Caco-2 (cell line): Measurements from ENCODE around the gene LEAP2. TPM values are rescaled to one million over a fixed set of nuclear protein-coding genes. Genes with fewer than 3 reads are reported as not detected.
"Not testable (repeated sequence)": the region's sequence is repeated elsewhere in the genome, so short reads cannot be mapped to it uniquely, and the experiment has no call there.

Experiments used
- BruUV-seq: library from RNA; stranded (reverse); fragments of 400-500 nt; replicated peaks from 2 replicates; lab custom pipeline; 2021; lab: Mats Ljungman, UMichigan
- CTCF ChIA-PET: fragments of 300-600 bp; sonication (Branson Sonifier 250); formaldehyde crosslinking; loops from one replicate; lab custom pipeline; 2022; ENCODE audit warnings: antibody characterized with exemption; lab: Charles Lee
- POLR2A ChIA-PET: fragments of 300-600 bp; sonication (Branson Sonifier 250); formaldehyde crosslinking; loops from one replicate; lab custom pipeline; 2022; ENCODE audit warnings: antibody characterized with exemption; lab: Charles Lee
- DNase-seq, 2 experiments: peaks; one replicate each; pipeline versions ENCODE4 v3.0.0 to v3.0.0-alpha.2; 2020 to 2022
- H3K27me3 ChIP-seq: replicated peaks from 2 replicates; pipeline ENCODE4 v1.6.0; 2011; ENCODE audit warnings: low read length; ENCODE audit not compliant: control insufficient read depth, insufficient read depth
- H3K36me3 ChIP-seq: 2 replicates; pipeline ENCODE4 v1.5.1; 2011; ENCODE audit warnings: low read length; ENCODE audit not compliant: control insufficient read depth, insufficient read depth
- H3K4me1 ChIP-seq: fragments of 250-450 bp; sonication (Bioruptor Pico); 2 replicates; pipeline ENCODE4 v1.5.1; 2020; ENCODE audit warnings: mild to moderate bottlenecking
- H3K4me3 ChIP-seq: 2 replicates; pipeline ENCODE4 v1.5.1; 2011; ENCODE audit warnings: low read depth, mild to moderate bottlenecking, control low read depth, low read length
- H3K9me3 ChIP-seq: fragments of 250-450 bp; sonication (Bioruptor Pico); 2 replicates; pipeline ENCODE4 v1.5.1; 2020; ENCODE audit warnings: mild to moderate bottlenecking, moderate library complexity
- H3K27ac Mint-ChIP-seq: one replicate; pipeline ENCODE4 v1.8.0; 2022; ENCODE audit warnings: mixed read lengths; ENCODE audit not compliant: unreplicated experiment
- H3K27me3 Mint-ChIP-seq: one replicate; pipeline ENCODE4 v1.8.0; 2022; ENCODE audit warnings: mixed read lengths; ENCODE audit not compliant: insufficient read depth, unreplicated experiment
- H3K36me3 Mint-ChIP-seq: one replicate; pipeline ENCODE4 v1.8.0; 2022; ENCODE audit warnings: mild to moderate bottlenecking, mixed read lengths; ENCODE audit not compliant: insufficient read depth, unreplicated experiment
- H3K4me1 Mint-ChIP-seq: one replicate; pipeline ENCODE4 v1.8.0; 2022; ENCODE audit warnings: low read depth, mixed read lengths; ENCODE audit not compliant: unreplicated experiment
- H3K4me3 Mint-ChIP-seq: one replicate; pipeline ENCODE4 v1.8.0; 2022; ENCODE audit warnings: mild to moderate bottlenecking, moderate library complexity, mixed read lengths; ENCODE audit not compliant: unreplicated experiment
- H3K9me3 Mint-ChIP-seq: one replicate; pipeline ENCODE4 v1.8.0; 2022; ENCODE audit warnings: mixed read lengths; ENCODE audit not compliant: unreplicated experiment
- intact Hi-C: fragments of 100-400 bp; cut with micrococcal nuclease; formaldehyde crosslinking; loops from one replicate; pipeline ENCODE4 v1.10.0; 2022; ENCODE audit not compliant: unreplicated experiment
- total RNA-seq: library from RNA; stranded (reverse); gene quantifications from 2 replicates; pipeline ENCODE4 v1.2.3, GENCODE V29; 2022
- TF ChIP-seq, protein P1 (sequence below), 2 experiments: fragments of 200-600 bp in 1 of 2; IDR thresholded peaks; 1 replicate in 1 of 2; 2 replicates in 1 of 2; pipeline versions ENCODE4 v1.5.1 to v1.8.0; 2011 to 2022; ENCODE audit warnings: antibody characterized with exemption in 1 of 2, control low read depth in 1 of 2, inconsistent platforms in 1 of 2, low read depth in 1 of 2, low read length in 1 of 2, mild to moderate bottlenecking in 1 of 2, moderate library complexity in 1 of 2; ENCODE audit not compliant: insufficient read depth in 1 of 2, severe bottlenecking in 1 of 2, unreplicated experiment in 1 of 2

LEAP2 gene
- total RNA-seq, 1 experiment from 2014 or later: 1.1 TPM

DNA sequence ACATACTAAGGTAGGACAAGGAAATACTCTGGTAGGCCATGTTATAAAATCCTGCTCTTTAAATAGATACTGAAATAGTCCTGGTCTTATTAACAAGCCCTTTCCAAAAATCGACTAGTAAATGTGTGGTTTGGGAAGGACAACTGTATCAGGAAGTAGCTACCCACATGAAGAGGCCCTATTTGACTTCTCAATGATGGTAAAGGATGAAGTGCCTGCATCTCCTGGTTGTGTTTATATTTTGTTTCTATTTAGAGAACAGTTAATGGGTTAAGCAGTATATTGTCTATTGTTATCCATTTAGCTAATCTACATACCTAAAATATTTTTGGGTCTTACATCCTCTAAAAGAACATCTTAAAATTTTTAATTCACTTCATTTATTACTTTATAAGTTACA lies 19.7 kb upstream of the LEAP2 start:
- BruUV-seq: no TSS peak
- Histone ChIP-seq H3K4me3 (no peak overlapping the region), H3K9me3 (no peaks in the 10 kb centered on the region), H3K27me3 (no peaks in the 10 kb centered on the region), H3K4me1 (no peaks in the 10 kb centered on the region), H3K36me3 (no peaks in the 10 kb centered on the region)
- no peak for DNase-seq
- ChIA-PET POLR2A (no interaction called here), CTCF (no interaction called here)
- Mint-ChIP-seq H3K27me3 (no peaks in the 10 kb centered on the region), H3K4me3 (no peak overlapping the region), H3K27ac (no peak overlapping the region), H3K4me1 (no peaks in the 10 kb centered on the region), H3K36me3 (no peaks in the 10 kb centered on the region), H3K9me3 (no peaks in the 10 kb centered on the region)
- intact Hi-C loops: no loop called here
- TF ChIP-seq, protein P1, sequence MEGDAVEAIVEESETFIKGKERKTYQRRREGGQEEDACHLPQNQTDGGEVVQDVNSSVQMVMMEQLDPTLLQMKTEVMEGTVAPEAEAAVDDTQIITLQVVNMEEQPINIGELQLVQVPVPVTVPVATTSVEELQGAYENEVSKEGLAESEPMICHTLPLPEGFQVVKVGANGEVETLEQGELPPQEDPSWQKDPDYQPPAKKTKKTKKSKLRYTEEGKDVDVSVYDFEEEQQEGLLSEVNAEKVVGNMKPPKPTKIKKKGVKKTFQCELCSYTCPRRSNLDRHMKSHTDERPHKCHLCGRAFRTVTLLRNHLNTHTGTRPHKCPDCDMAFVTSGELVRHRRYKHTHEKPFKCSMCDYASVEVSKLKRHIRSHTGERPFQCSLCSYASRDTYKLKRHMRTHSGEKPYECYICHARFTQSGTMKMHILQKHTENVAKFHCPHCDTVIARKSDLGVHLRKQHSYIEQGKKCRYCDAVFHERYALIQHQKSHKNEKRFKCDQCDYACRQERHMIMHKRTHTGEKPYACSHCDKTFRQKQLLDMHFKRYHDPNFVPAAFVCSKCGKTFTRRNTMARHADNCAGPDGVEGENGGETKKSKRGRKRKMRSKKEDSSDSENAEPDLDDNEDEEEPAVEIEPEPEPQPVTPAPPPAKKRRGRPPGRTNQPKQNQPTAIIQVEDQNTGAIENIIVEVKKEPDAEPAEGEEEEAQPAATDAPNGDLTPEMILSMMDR (IDR thresholded peaks at IDR 0.05; ENCODE audit: insufficient read depth in 1 of 2, low read depth in 1 of 2, low read length in 1 of 2, severe bottlenecking in 1 of 2, unreplicated experiment in 1 of 2): no peak

DNA sequence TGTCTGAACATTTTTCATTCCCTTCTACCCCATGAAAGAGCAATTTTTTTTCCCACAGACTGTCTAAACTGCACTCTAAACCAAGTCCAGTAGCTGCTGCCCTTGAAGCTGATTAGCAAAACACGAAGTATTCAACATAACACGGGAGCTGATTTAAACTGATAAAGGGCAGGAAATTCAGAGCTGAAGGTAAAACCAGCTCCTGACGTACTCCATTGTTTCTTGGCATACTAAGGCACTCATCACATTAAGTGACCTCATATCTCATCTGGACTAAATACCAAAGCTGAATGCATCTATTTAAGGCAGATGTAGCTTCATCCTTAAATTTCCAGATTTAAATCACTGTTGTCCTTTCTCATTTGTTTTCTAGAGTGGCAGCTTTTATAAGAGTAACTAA lies 19.2 kb upstream of the LEAP2 start:
- CTCF ChIA-PET: no interaction called here
- no peak for DNase-seq
- Mint-ChIP-seq H3K4me1 (no peaks in the 10 kb centered on the region), H3K36me3 (no peaks in the 10 kb centered on the region), H3K4me3 (no peak overlapping the region), H3K9me3 (no peaks in the 10 kb centered on the region), H3K27me3 (no peaks in the 10 kb centered on the region), H3K27ac (no peak overlapping the region)
- TF ChIP-seq, protein P1 (IDR thresholded peaks at IDR 0.05; ENCODE audit: insufficient read depth in 1 of 2, low read depth in 1 of 2, low read length in 1 of 2, severe bottlenecking in 1 of 2, unreplicated experiment in 1 of 2): no peak
- H3K36me3 ChIP-seq: no peaks in the 10 kb centered on the region
- intact Hi-C loops: no loop called here
- BruUV-seq: no TSS peak
- POLR2A ChIA-PET: interaction anchor here (0.6 kb wide), 1 partner anchor 102 kb away, joined by 7 read pairs; no protein-coding TSS in a partner anchor
- H3K27me3 ChIP-seq: no peaks in the 10 kb centered on the region
- no peak overlapping the region for H3K4me3 ChIP-seq
- H3K9me3 ChIP-seq: no peaks in the 10 kb centered on the region
- H3K4me1 ChIP-seq: no peaks in the 10 kb centered on the region

DNA sequence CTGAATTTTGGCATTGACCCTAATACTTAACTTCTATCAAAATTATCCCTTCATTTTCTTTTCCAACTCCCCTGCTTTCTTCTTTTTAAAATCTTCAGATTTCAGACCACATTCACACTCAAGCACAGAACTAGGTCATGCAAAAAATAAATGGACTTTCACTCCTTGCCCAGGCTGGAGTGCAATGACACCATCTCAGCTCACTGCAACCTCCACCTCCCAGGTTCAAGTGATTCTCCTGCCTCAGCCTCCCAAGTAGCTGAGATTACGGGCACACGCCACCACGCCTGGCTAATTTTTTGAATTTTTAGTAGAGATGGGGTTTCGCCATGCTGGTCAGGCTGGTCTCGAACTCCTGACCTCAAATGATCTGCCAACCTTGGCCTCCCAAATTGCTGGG lies 18.5 kb upstream of the LEAP2 start:
- H3K36me3 ChIP-seq, POLR2A ChIA-PET, H3K27me3 Mint-ChIP-seq, H3K27ac Mint-ChIP-seq, intact Hi-C loops, BruUV-seq, H3K4me3 ChIP-seq, H3K4me1 Mint-ChIP-seq, DNase-seq, CTCF ChIA-PET, H3K27me3 ChIP-seq, H3K4me3 Mint-ChIP-seq, H3K36me3 Mint-ChIP-seq, H3K4me1 ChIP-seq, H3K9me3 Mint-ChIP-seq, H3K9me3 ChIP-seq: not testable (repeated sequence)

DNA sequence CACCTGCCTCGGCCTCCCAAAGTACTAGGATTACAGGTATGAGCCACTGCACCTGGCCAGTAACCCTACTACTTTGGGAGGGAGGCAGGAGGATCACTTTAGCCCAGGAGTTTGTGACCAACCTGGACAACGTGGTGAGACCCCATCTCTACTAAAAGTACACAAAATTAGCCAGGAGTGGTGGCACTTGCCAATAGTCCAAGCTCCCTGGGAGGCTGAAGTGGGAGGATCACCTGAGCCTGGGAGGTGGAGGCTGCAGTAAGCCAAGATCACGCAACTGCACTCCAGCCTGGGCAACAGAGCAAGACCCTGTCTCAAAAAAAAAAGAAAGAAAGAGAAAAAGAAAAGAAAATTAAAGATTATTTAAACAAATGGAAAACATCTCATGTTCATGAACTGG lies 17.5 kb upstream of the LEAP2 start:
- Mint-ChIP-seq H3K36me3 (no peaks in the 10 kb centered on the region), H3K27ac (no peak overlapping the region), H3K4me1 (no peaks in the 10 kb centered on the region), H3K27me3 (peaks cover 2% of the 10 kb centered on the region), H3K9me3 (no peaks in the 10 kb centered on the region), H3K4me3 (no peak overlapping the region)
- H3K9me3 ChIP-seq: no peaks in the 10 kb centered on the region
- CTCF ChIA-PET: interaction anchor here (1.2 kb wide), 1 partner anchor 27 kb away, joined by 6 read pairs; no protein-coding TSS in a partner anchor
- H3K27me3 ChIP-seq: no peaks in the 10 kb centered on the region
- DNase-seq: no peak
- POLR2A ChIA-PET: no interaction called here
- TF ChIP-seq, protein P1 (IDR thresholded peaks at IDR 0.05; ENCODE audit: insufficient read depth in 1 of 2, low read depth in 1 of 2, low read length in 1 of 2, severe bottlenecking in 1 of 2, unreplicated experiment in 1 of 2): no peak
- H3K4me3 ChIP-seq: no peak overlapping the region
- intact Hi-C loops: no loop called here
- no TSS peak for BruUV-seq
- H3K36me3 ChIP-seq: no peaks in the 10 kb centered on the region
- H3K4me1 ChIP-seq: no peaks in the 10 kb centered on the region
